Stomach (tissue), 9 donors: ENCODE measurements around the gene PRKN. TPM values are rescaled to one million over a fixed set of nuclear protein-coding genes. Genes with fewer than 3 reads are reported as not detected.
A peak's percentile ranks its signal among the peaks of the same experiment; 100 is the strongest.
"Not testable (repeated sequence)": the region's sequence is repeated elsewhere in the genome, so short reads cannot be mapped to it uniquely, and the experiment has no call there.

ENCODE experiments used
- DNase-seq, 2 donors: peaks; one replicate each; pipeline versions ENCODE4 v3.0.0 to v3.0.0-alpha.2; 2013 to 2019
- H3K27ac ChIP-seq, 5 donors: fragments of 200-600 bp in 4 of 5; sonication (generic) in 4 of 5; one replicate each; pipeline ENCODE4 v1.5.1; 2013 to 2019; ENCODE audit warnings: mild to moderate bottlenecking in 1 of 5, moderate library complexity in 1 of 5
- H3K27me3 ChIP-seq, 3 donors: fragments of 200-600 bp; sonication (generic); one replicate each; pipeline ENCODE4 v1.5.1; 2017 to 2019; ENCODE audit warnings: mixed run types in 1 of 3
- H3K36me3 ChIP-seq, 4 donors: fragments of 200-600 bp; sonication (generic); 1 replicate in 3 of 4; 2 replicates in 1 of 4; pipeline ENCODE4 v1.5.1; 2016 to 2019
- H3K4me1 ChIP-seq, 4 donors: fragments of 200-600 bp; sonication (generic); one replicate each; pipeline ENCODE4 v1.5.1; 2016 to 2019
- H3K4me3 ChIP-seq, 4 donors: fragments of 200-600 bp; sonication (generic) in 3 of 4; one replicate each; pipeline ENCODE4 v1.5.1; 2016 to 2019; ENCODE audit warnings: mild to moderate bottlenecking in 1 of 4
- H3K9me3 ChIP-seq, 4 donors: fragments of 200-600 bp; sonication (generic); one replicate each; pipeline ENCODE4 v1.5.1; 2016 to 2019
- EP300 ChIP-seq: sonication (generic); formaldehyde crosslinking; IDR thresholded peaks from one replicate; pipeline ENCODE4 v1.6.1; 2017; ENCODE audit warnings: antibody characterized with exemption
- POLR2A ChIP-seq, 4 donors: fragments of 450-650 bp; IDR thresholded peaks; one replicate each; pipeline ENCODE4 v1.6.1; 2016; ENCODE audit warnings: antibody characterized with exemption in 4 of 4, control low read depth in 2 of 4, mild to moderate bottlenecking in 1 of 4, moderate library complexity in 1 of 4
- POLR2AphosphoS5 ChIP-seq, 3 donors: sonication (generic); formaldehyde crosslinking; IDR thresholded peaks; one replicate each; pipeline ENCODE4 v1.6.1; 2016; ENCODE audit warnings: antibody characterized with exemption in 3 of 3
- WGBS, 5 donors: extraction: QIAGEN DNeasy Blood & Tissue Kit in 3 of 5; methylation state at CpG; one replicate each; pipeline versions ENCODE4 v1.1.5 to v1.1.7; 2013 to 2018; 5-methylcytosine and 5-hydroxymethylcytosine counted together
- intact Hi-C: fragments of 100-400 bp; cut with DNase I; formaldehyde crosslinking; loops from one replicate; pipeline ENCODE4 v1.15.1; 2023; ENCODE audit warnings: low total_unique reads
- polyA plus RNA-seq, 3 donors: library from polyadenylated mRNA; stranded (reverse); fragments of 200-250 nt; gene quantifications; one replicate each; pipeline ENCODE4 v1.2.3, GENCODE V29; 2013
- total RNA-seq, 5 donors: library from RNA; depleted of rRNA; stranded (reverse); fragments of >200 nt; gene quantifications; one replicate each; pipeline versions ENCODE4 v1.1.0 to v1.2.3, GENCODE V29; 2014 to 2016
- TF ChIP-seq, protein P1 (sequence below), 7 experiments: fragments of 450-650 bp in 4 of 7; fragments of 200-600 bp in 3 of 7; sonication (generic) in 3 of 7; IDR thresholded peaks; one replicate each; pipeline ENCODE4 v1.5.1; 2016 to 2019; ENCODE audit warnings: antibody characterized with exemption in 7 of 7, control low read depth in 2 of 7, mild to moderate bottlenecking in 1 of 7
- donor health status: healthy with polysubstance abuse.
- donor health status: Bipolar disorder and iron deficiency.
- donor health status: healthy.

PRKN gene
- total and polyA plus RNA-seq, 8 donors = 0.68 to 19.8 (median 9.5) TPM

DNA sequence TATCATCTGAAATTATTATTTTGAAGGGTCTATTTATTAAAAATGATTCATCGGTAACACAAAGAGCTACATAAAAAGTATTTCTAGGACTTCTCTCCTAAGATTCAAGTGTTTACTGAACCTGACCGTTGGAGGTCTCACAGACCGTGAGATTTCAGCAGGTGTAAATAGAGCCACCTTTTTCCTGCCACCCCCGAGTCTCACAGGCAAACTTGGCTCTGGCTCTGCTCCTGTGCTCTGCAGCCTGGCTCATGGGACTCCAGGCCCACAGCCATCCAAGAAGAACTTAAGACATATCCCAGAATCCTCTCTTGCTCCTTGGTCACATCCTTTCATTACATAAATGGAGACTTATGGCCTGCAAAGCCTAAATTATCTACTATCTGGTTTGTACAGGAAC, 1385.9 kb downstream of the PRKN start:
- no peak for DNase-seq
- no peak overlapping the region for H3K27ac ChIP-seq
- H3K4me1 ChIP-seq = no peaks in the 10 kb centered on the region
- H3K27me3 ChIP-seq = no peaks in the 10 kb centered on the region
- 58 to 77% (median 62%) methylated on average over 4 of the region's 4 CpGs for WGBS, 5 donors
- no peaks in the 10 kb centered on the region for H3K36me3 ChIP-seq
- H3K9me3 ChIP-seq = peaks cover 0 to under 1% (median 0%) of the 10 kb centered on the region in 4 donors
- no peak overlapping the region for H3K4me3 ChIP-seq
- intact Hi-C loops = no loop called here
- no peak for TF ChIP-seq POLR2AphosphoS5 (IDR thresholded peaks at IDR 0.05)
- TF ChIP-seq, protein P1, sequence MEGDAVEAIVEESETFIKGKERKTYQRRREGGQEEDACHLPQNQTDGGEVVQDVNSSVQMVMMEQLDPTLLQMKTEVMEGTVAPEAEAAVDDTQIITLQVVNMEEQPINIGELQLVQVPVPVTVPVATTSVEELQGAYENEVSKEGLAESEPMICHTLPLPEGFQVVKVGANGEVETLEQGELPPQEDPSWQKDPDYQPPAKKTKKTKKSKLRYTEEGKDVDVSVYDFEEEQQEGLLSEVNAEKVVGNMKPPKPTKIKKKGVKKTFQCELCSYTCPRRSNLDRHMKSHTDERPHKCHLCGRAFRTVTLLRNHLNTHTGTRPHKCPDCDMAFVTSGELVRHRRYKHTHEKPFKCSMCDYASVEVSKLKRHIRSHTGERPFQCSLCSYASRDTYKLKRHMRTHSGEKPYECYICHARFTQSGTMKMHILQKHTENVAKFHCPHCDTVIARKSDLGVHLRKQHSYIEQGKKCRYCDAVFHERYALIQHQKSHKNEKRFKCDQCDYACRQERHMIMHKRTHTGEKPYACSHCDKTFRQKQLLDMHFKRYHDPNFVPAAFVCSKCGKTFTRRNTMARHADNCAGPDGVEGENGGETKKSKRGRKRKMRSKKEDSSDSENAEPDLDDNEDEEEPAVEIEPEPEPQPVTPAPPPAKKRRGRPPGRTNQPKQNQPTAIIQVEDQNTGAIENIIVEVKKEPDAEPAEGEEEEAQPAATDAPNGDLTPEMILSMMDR (IDR thresholded peaks at IDR 0.05) = no peak
- no peak for TF ChIP-seq POLR2A (IDR thresholded peaks at IDR 0.05)
- no peak for TF ChIP-seq EP300

DNA sequence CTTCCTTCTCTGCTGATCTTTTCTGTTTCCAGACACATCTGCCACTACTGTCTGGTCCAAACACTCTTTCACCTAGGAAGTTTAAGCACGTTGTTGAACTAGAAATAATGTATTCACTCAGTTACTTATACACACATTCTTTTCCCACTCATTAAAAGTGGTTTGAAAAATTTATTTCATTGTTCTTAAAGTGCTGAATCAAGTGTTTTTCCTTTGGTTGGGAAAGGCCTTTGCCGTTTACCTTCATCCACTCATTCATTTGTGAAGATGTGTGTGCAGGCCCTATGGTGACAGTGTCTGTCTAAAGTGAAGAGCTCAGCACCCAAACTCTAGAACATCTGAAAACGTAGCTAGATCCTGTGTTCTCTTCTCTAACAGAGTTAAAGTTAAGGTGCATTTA, 1389.6 kb downstream of the PRKN start:
- H3K9me3 ChIP-seq = peaks cover 0 to 3% (median 0%) of the 10 kb centered on the region in 4 donors
- no peaks in the 10 kb centered on the region for H3K27me3 ChIP-seq
- H3K36me3 ChIP-seq = no peaks in the 10 kb centered on the region
- no peak overlapping the region for H3K27ac ChIP-seq
- no peak for DNase-seq
- WGBS, 5 donors = 72 to 85% (median 81%) methylated on average over 3 of the region's 3 CpGs
- H3K4me1 ChIP-seq = no peaks in the 10 kb centered on the region
- intact Hi-C loops = no loop called here
- H3K4me3 ChIP-seq = no peak overlapping the region
- TF ChIP-seq EP300 = no peak
- TF ChIP-seq, protein P1 (IDR thresholded peaks at IDR 0.05) = no peak
- no peak for TF ChIP-seq POLR2AphosphoS5 (IDR thresholded peaks at IDR 0.05)
- TF ChIP-seq POLR2A (IDR thresholded peaks at IDR 0.05) = no peak

DNA sequence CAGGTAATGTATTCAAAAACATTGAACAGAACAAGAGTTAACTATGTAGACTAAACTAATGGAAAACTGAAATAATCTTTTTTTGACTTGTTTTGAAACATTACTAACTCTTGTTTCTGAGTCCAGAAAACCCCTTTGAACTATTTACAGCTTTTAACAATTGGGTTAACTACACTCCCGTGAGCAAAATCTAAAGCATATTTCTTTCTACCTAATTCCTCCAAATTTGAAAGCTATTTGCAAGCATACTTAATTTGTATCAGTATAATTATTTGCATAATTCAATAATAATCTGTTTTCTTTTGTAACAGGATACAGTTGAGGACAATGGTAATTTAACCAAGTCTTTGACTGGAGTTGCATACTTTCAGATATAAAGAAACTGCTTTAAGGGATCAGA, 1391.1 kb downstream of the PRKN start:
- 88 to 98% (median 96%) methylated on average over 1 of the region's 1 CpG for WGBS, 5 donors

DNA sequence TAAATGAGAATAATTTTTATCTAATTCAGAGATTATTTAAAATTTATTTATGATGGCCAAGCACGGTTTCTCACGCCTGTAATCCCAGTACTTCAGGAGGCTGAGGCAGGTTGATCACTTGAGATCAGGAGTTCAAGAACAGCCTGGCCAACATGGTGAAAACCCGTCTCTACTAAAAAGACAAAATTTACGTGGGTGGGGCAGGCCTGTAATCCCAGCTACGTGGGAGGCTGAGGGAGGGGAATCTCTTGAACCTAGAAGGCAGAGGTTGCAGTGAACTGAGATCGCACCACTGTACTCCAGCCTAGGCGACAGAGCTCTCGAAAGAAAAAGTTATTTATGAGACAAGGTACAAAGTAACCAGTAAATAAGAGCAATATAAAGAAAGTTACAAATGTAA, 1394.2 kb downstream of the PRKN start:
- H3K4me1 ChIP-seq = no peaks in the 10 kb centered on the region
- no peaks in the 10 kb centered on the region for H3K36me3 ChIP-seq
- no peak overlapping the region for H3K27ac ChIP-seq
- H3K27me3 ChIP-seq = no peaks in the 10 kb centered on the region
- no peak for DNase-seq
- H3K4me3 ChIP-seq = no peak overlapping the region
- TF ChIP-seq POLR2AphosphoS5 (IDR thresholded peaks at IDR 0.05) = no peak
- no peak for TF ChIP-seq POLR2A (IDR thresholded peaks at IDR 0.05)
- TF ChIP-seq EP300 = no peak
- TF ChIP-seq, protein P1 (IDR thresholded peaks at IDR 0.05) = no peak
- 86 to 92% (median 87%) methylated on average over 8 of the region's 8 CpGs for WGBS, 5 donors
- intact Hi-C loops = no loop called here
- peaks cover 0 to 3% (median 0%) of the 10 kb centered on the region in 4 donors for H3K9me3 ChIP-seq

More for the DNA sequence above, 1391.1 kb downstream of the PRKN start:
- Histone ChIP-seq H3K9me3 (peaks cover 0 to 3% (median 0%) of the 10 kb centered on the region in 4 donors), H3K27ac (no peak overlapping the region), H3K27me3 (no peaks in the 10 kb centered on the region), H3K4me1 (no peaks in the 10 kb centered on the region), H3K36me3 (no peaks in the 10 kb centered on the region), H3K4me3 (no peak overlapping the region)
- no peak for DNase-seq
- intact Hi-C loops = no loop called here
- TF ChIP-seq EP300 (no peak), POLR2AphosphoS5 (IDR thresholded peaks at IDR 0.05) (no peak), POLR2A (IDR thresholded peaks at IDR 0.05) (no peak)
- TF ChIP-seq, protein P1 (IDR thresholded peaks at IDR 0.05) = no peak

DNA sequence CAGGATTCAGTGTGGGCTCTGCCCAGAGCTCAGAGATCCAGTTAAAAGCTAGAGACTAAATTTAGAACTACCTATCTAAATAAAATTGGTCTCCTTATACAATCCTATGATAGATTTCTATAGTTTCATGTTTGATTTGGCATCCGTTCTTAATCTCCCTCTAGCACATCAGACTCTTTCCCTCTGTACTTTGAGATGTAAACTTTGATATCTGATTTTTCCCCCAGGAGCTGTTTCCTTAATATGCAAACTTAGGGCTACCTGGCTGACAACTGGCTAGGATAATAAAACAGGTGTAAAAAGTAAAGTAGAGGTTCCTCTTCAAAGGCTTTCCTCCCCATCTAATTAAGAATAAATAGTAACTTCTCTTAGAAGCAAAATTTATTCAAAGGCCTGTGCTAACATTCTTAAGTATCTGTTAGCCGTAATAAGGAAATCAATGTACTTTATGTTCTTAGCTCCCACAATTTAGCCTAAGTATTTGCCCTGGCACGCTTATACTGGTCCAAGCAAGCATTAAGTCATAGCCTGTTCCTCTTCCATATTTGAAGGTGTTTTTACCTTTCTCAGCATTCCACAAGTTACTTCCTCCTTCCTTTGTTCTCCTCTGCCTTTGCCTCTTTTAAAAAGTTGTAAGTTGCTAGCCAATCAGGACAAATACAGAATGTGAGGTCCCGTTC, 1396.0 kb downstream of the PRKN start:
- H3K27me3 ChIP-seq, DNase-seq, intact Hi-C loops, H3K4me3 ChIP-seq, H3K9me3 ChIP-seq, H3K36me3 ChIP-seq, H3K4me1 ChIP-seq: not testable (repeated sequence)
- 33 to 64% (median 48%) methylated on average over 4 of the region's 4 CpGs for WGBS, 5 donors
- peak overlapping the region in 3 of 5 donors; percentile 20 to 67 (median 37) for H3K27ac ChIP-seq
